Thyroid gland (tissue), 4 donors: ENCODE data around the gene ZYX. TPM values are rescaled to one million over a fixed set of nuclear protein-coding genes. Genes with fewer than 3 reads are reported as not detected.

Source experiments
- DNase-seq, 2 donors: peaks; one replicate each; pipeline ENCODE4 v3.0.0-alpha.2; 2019
- H3K27ac ChIP-seq, 3 donors: fragments of 200-600 bp; sonication (generic); 1 replicate in 2 of 3; 2 replicates in 1 of 3; pipeline ENCODE4 v1.5.1; 2016 to 2019; ENCODE audit warnings: mild to moderate bottlenecking in 1 of 3, moderate library complexity in 1 of 3
- H3K27me3 ChIP-seq: fragments of 200-600 bp; sonication (generic); one replicate; pipeline ENCODE4 v1.5.1; 2019
- H3K36me3 ChIP-seq, 2 donors: fragments of 200-600 bp; sonication (generic); one replicate each; pipeline ENCODE4 v1.5.1; 2016 to 2019
- H3K4me1 ChIP-seq, 2 donors: fragments of 200-600 bp; sonication (generic); one replicate each; pipeline ENCODE4 v1.5.1; 2017 to 2019
- H3K4me3 ChIP-seq, 3 donors: fragments of 200-600 bp; sonication (generic); replicated peaks in 1 of 3; 1 replicate in 2 of 3; 2 replicates in 1 of 3; pipeline ENCODE4 v1.5.1; 2016; ENCODE audit warnings: mild to moderate bottlenecking in 1 of 3
- H3K9me3 ChIP-seq: fragments of 200-600 bp; sonication (generic); one replicate; pipeline ENCODE4 v1.5.1; 2017
- CTCF ChIP-seq, 6 experiments: fragments of 200-600 bp in 3 of 6; fragments of 450-650 bp in 3 of 6; sonication (generic) in 3 of 6; IDR thresholded peaks; one replicate each; pipeline ENCODE4 v1.5.1; 2016 to 2019; ENCODE audit warnings: antibody characterized with exemption in 6 of 6, mild to moderate bottlenecking in 2 of 6, inconsistent platforms in 1 of 6, moderate library complexity in 1 of 6
- POLR2A ChIP-seq, 2 donors: fragments of 450-650 bp; IDR thresholded peaks; one replicate each; pipeline ENCODE4 v1.6.1; 2017; ENCODE audit warnings: antibody characterized with exemption in 2 of 2, mild to moderate bottlenecking in 2 of 2, moderate library complexity in 1 of 2
- WGBS, 2 donors: methylation state at CpG; one replicate each; pipeline ENCODE4 v1.1.5; 2017; 5-methylcytosine and 5-hydroxymethylcytosine counted together
- intact Hi-C: fragments of 100-400 bp; cut with DNase I; formaldehyde crosslinking; loops from one replicate; pipeline ENCODE4 v1.15.1; 2023
- microRNA-seq: library from miRNA; unstranded; fragments of <30 nt; microRNA quantifications from one replicate; pipeline ENCODE4, GENCODE V29; 2016
- small RNA-seq: library from RNA; depleted of rRNA; stranded (forward); fragments of <200 nt; gene quantifications from one replicate; pipeline ENCODE3, GENCODE V24; 2016
- total RNA-seq, 4 donors: library from RNA; depleted of rRNA; stranded (reverse); fragments of >200 nt; gene quantifications; one replicate each; pipeline ENCODE4 v1.2.3, GENCODE V29; 2016

Gene ZYX
- total RNA-seq, 4 donors from 2014 or later = 24.6 to 55.4 (median 31.3) TPM

GRCh38 chr7:143437578-143437977 lies 56.4 kb downstream of the ZYX start:
- H3K27me3 ChIP-seq = no peaks in the 10 kb centered on the region
- H3K4me3 ChIP-seq = no peak overlapping the region
- H3K9me3 ChIP-seq = no peaks in the 10 kb centered on the region
- no peak for DNase-seq
- TF ChIP-seq POLR2A (IDR thresholded peaks at IDR 0.05) (no peak), CTCF (IDR thresholded peaks at IDR 0.05) (no peak)
- intact Hi-C loops = no loop called here
- H3K27ac ChIP-seq = no peak overlapping the region
- H3K4me1 ChIP-seq = peaks cover 0 to 11% of the 10 kb centered on the region in 2 donors
- H3K36me3 ChIP-seq = no peaks in the 10 kb centered on the region
- 66 to 76% methylated on average over 4 of the region's 4 CpGs for WGBS, 2 donors

GRCh38 chr7:143439866-143440265 lies 58.7 kb downstream of the ZYX start:
- DNase-seq = no peak
- H3K4me1 ChIP-seq = peaks cover 0 to 5% of the 10 kb centered on the region in 2 donors
- TF ChIP-seq CTCF (IDR thresholded peaks at IDR 0.05) (no peak), POLR2A (IDR thresholded peaks at IDR 0.05) (no peak)
- H3K4me3 ChIP-seq = no peak overlapping the region
- intact Hi-C loops = no loop called here
- WGBS, 2 donors = 92 to 95% methylated on average over 2 of the region's 2 CpGs
- no peaks in the 10 kb centered on the region for H3K36me3 ChIP-seq
- H3K27me3 ChIP-seq = no peaks in the 10 kb centered on the region
- H3K9me3 ChIP-seq = no peaks in the 10 kb centered on the region
- H3K27ac ChIP-seq = no peak overlapping the region

Small RNA genes lying within 50 kb of the gene (microRNA-seq; reads per million reads assigned to microRNA genes)
- not detected for gene MIR6892

Small RNA genes lying within 50 kb of the gene (small RNA-seq; reads per million reads assigned to genes)
- not detected for gene MIR6892

Other genes starting within 250 kb of the ZYX start
- not detected for gene PIP, start 249.3 kb upstream of the ZYX start, total RNA-seq
- gene TAS2R39, start 197.9 kb upstream of the ZYX start, total RNA-seq = not detected
- not detected for gene TAS2R40, start 159.3 kb upstream of the ZYX start, total RNA-seq
- gene GSTK1, start 117.9 kb upstream of the ZYX start, total RNA-seq = 100 to 1,000 TPM; 147 to 319 (median 220) TPM
- gene TMEM139, start 96.4 kb upstream of the ZYX start, total RNA-seq = 10 to 100 TPM in 2 of 4 donors, 1 to 10 TPM in 2; 6.6 to 50.2 (median 19.6) TPM
- 10 to 100 TPM; 13.0 to 21.7 (median 17.5) TPM for gene CASP2, start 93.0 kb upstream of the ZYX start, total RNA-seq
- not detected for gene CLCN1, start 65.2 kb upstream of the ZYX start, total RNA-seq
- under 1 TPM in 2 of 4 donors, not detected in 2; 0.11 to 0.54 TPM for gene FAM131B, start 18.6 kb upstream of the ZYX start, total RNA-seq
- gene EPHA1, start 27.5 kb downstream of the ZYX start, total RNA-seq = 10 to 100 TPM in 3 of 4 donors, 1 to 10 TPM in 1; 7.5 to 22.4 (median 16.4) TPM
- gene TAS2R60, start 62.1 kb downstream of the ZYX start, total RNA-seq = not detected
- gene TAS2R41, start 96.5 kb downstream of the ZYX start, total RNA-seq = not detected
- 1 to 10 TPM in 3 of 4 donors, not detected in 1; 1.0 to 5.9 (median 3.3) TPM for gene CTAGE15, start 190.5 kb downstream of the ZYX start, total RNA-seq
- 1 to 10 TPM; 1.0 to 2.4 (median 1.8) TPM for gene TCAF2, start 239.6 kb downstream of the ZYX start, total RNA-seq